DOHH2 (cell line): ENCODE data around the gene SOX30.

Source experiments
- CTCF ChIP-seq: fragments of 200-600 bp; sonication (generic); IDR thresholded peaks from one replicate; pipeline ENCODE4 v1.5.1; 2014; ENCODE audit warnings: antibody characterized with exemption, mild to moderate bottlenecking, low read depth, low read length; ENCODE audit not compliant: poor library complexity, severe bottlenecking
- EZH2phosphoT487 ChIP-seq: fragments of 200-600 bp; sonication (generic); IDR thresholded peaks from 2 replicates; pipeline ENCODE4 v1.6.1; 2017; ENCODE audit warnings: borderline replicate concordance, mild to moderate bottlenecking, antibody characterized with exemption, low read length, moderate library complexity, mixed read lengths

- TF ChIP-seq EZH2phosphoT487 = no peak
- no peak for TF ChIP-seq CTCF
Observed at GRCh38 chr5:157668356-157668755, 16.1 kb upstream of the SOX30 start.
